HG03460 (cell line): ENCODE measurements around the gene MYO7B.

Experiments used
- ATAC-seq: cut with Tn5 transposase; IDR thresholded peaks from one replicate; pipeline ENCODE4 v1.9.1; 2021; ENCODE audit not compliant: unreplicated experiment

Gene MYO7B

GRCh38 chr2:127606625-127607398 is 71.3 kb downstream of the MYO7B start:
- ATAC-seq, result no peak

GRCh38 chr2:127607399-127607908 is 72.0 kb downstream of the MYO7B start:
- no peak for ATAC-seq

- no peak for ATAC-seq
Observed at GRCh38 chr2:127608061-127609030, 72.9 kb downstream of the MYO7B start.

- no peak for ATAC-seq
Observed at GRCh38 chr2:127609031-127609751, 73.7 kb downstream of the MYO7B start.

GRCh38 chr2:127609818-127610217 is 74.3 kb downstream of the MYO7B start:
- no peak for ATAC-seq

GRCh38 chr2:127610561-127610960 is 75.1 kb downstream of the MYO7B start:
- no peak for ATAC-seq

- no peak for ATAC-seq
Observed at GRCh38 chr2:127611076-127611925, 75.8 kb downstream of the MYO7B start.

GRCh38 chr2:127612111-127612822 is 76.8 kb downstream of the MYO7B start:
- ATAC-seq, result no peak

- no peak for ATAC-seq
Observed at GRCh38 chr2:127614246-127614645, 78.8 kb downstream of the MYO7B start.

GRCh38 chr2:127614731-127615130 is 79.2 kb downstream of the MYO7B start:
- no peak for ATAC-seq

GRCh38 chr2:127615511-127616166 is 80.2 kb downstream of the MYO7B start:
- ATAC-seq, result no peak

GRCh38 chr2:127618551-127619202 is 83.2 kb downstream of the MYO7B start:
- no peak for ATAC-seq

- ATAC-seq, result no peak
Observed at GRCh38 chr2:127619203-127619590, 83.7 kb downstream of the MYO7B start.

GRCh38 chr2:127619877-127620705 is 84.6 kb downstream of the MYO7B start:
- ATAC-seq, result no peak

GRCh38 chr2:127620866-127621265 is 85.4 kb downstream of the MYO7B start:
- ATAC-seq, result no peak

- ATAC-seq, result no peak
Observed at GRCh38 chr2:127621981-127622431, 86.5 kb downstream of the MYO7B start.

GRCh38 chr2:127622561-127623387 is 87.3 kb downstream of the MYO7B start:
- ATAC-seq, result no peak
